Suprapubic skin (tissue), 4 donors: Measurements from ENCODE around the gene ZC3H14.

Experiments used
- POLR2A ChIP-seq, 2 donors: fragments of 450-650 bp; IDR thresholded peaks; one replicate each; pipeline ENCODE4 v1.6.1; 2017; ENCODE audit warnings: antibody characterized with exemption in 2 of 2, mild to moderate bottlenecking in 2 of 2, moderate library complexity in 2 of 2
- POLR2AphosphoS5 ChIP-seq, 3 donors: sonication (generic); formaldehyde crosslinking; IDR thresholded peaks; one replicate each; pipeline ENCODE4 v1.6.1; 2017; ENCODE audit warnings: antibody characterized with exemption in 3 of 3
- TF ChIP-seq, protein P1 (sequence below), 2 donors: fragments of 200-600 bp in 1 of 2; fragments of 450-650 bp in 1 of 2; sonication (generic) in 1 of 2; IDR thresholded peaks; one replicate each; pipeline ENCODE4 v1.5.1; 2016 to 2019; ENCODE audit warnings: antibody characterized with exemption in 2 of 2, mild to moderate bottlenecking in 1 of 2, moderate library complexity in 1 of 2

GRCh38 chr14:88597038-88597437 is 34.2 kb downstream of the ZC3H14 start:
- no peak for TF ChIP-seq POLR2A (IDR thresholded peaks at IDR 0.05)
- TF ChIP-seq, protein P1, sequence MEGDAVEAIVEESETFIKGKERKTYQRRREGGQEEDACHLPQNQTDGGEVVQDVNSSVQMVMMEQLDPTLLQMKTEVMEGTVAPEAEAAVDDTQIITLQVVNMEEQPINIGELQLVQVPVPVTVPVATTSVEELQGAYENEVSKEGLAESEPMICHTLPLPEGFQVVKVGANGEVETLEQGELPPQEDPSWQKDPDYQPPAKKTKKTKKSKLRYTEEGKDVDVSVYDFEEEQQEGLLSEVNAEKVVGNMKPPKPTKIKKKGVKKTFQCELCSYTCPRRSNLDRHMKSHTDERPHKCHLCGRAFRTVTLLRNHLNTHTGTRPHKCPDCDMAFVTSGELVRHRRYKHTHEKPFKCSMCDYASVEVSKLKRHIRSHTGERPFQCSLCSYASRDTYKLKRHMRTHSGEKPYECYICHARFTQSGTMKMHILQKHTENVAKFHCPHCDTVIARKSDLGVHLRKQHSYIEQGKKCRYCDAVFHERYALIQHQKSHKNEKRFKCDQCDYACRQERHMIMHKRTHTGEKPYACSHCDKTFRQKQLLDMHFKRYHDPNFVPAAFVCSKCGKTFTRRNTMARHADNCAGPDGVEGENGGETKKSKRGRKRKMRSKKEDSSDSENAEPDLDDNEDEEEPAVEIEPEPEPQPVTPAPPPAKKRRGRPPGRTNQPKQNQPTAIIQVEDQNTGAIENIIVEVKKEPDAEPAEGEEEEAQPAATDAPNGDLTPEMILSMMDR (IDR thresholded peaks at IDR 0.05): no peak
- no peak for TF ChIP-seq POLR2AphosphoS5 (IDR thresholded peaks at IDR 0.05)
